IMR-90 (cell line): ENCODE measurements around the gene SLC15A1. TPM values are rescaled to one million over a fixed set of nuclear protein-coding genes. Genes with fewer than 3 reads are reported as not detected.

Experiments used
- ATAC-seq: fragments of 200-7000 bp; cut with Tn5 transposase; 2 replicates; pipeline ENCODE4 v1.9.1; 2020; ENCODE audit warnings: low read depth, mild to moderate bottlenecking, moderate library complexity
- BruUV-seq: library from RNA; stranded (reverse); fragments of 400-500 nt; replicated peaks from 2 replicates; lab custom pipeline; 2021; lab: Mats Ljungman, UMichigan
- CTCF ChIA-PET: fragments of 300-600 bp; formaldehyde crosslinking; extraction: SDS; loops from one replicate; lab custom pipeline; 2021; ENCODE audit warnings: antibody characterized with exemption; lab: Yijun Ruan, JAX
- POLR2A ChIA-PET: fragments of 300-600 bp; sonication (Branson Sonifier 250); formaldehyde crosslinking; loops from one replicate; lab custom pipeline; 2022; ENCODE audit warnings: antibody characterized with exemption; ENCODE audit not compliant: unreplicated experiment; lab: Charles Lee
- DNase-seq: peaks from one replicate; pipeline ENCODE4 v3.0.0; 2013
- H2AFZ ChIP-seq: replicated peaks from 2 replicates; pipeline ENCODE3; 2013; ENCODE audit warnings: low read length, mild to moderate bottlenecking; ENCODE audit not compliant: poor library complexity
- H2AK5ac ChIP-seq: 2 replicates; pipeline ENCODE4 v1.6.1; 2013; ENCODE audit warnings: low read depth, low read length, inconsistent platforms
- H2AK9ac ChIP-seq: replicated peaks from 2 replicates; pipeline ENCODE3; 2013; ENCODE audit warnings: mild to moderate bottlenecking, low read depth, low read length, moderate library complexity; ENCODE audit not compliant: poor library complexity
- H2BK120ac ChIP-seq: 2 replicates; pipeline ENCODE4 v1.6.1; 2013; ENCODE audit warnings: low read depth, low read length, inconsistent platforms
- H2BK15ac ChIP-seq: 3 replicates; pipeline ENCODE4 v1.6.1; 2013; ENCODE audit warnings: low read depth, low read length, inconsistent platforms
- H2BK20ac ChIP-seq: 2 replicates; pipeline ENCODE4 v1.6.1; 2013; ENCODE audit warnings: low read depth, mild to moderate bottlenecking, inconsistent platforms, low read length, moderate library complexity
- H2BK5ac ChIP-seq: 2 replicates; pipeline ENCODE4 v1.6.1; 2013; ENCODE audit warnings: mild to moderate bottlenecking, low read depth, low read length, inconsistent platforms; ENCODE audit not compliant: poor library complexity, severe bottlenecking
- H3K14ac ChIP-seq: replicated peaks from 2 replicates; pipeline ENCODE4 v1.6.1; 2013; ENCODE audit warnings: low read depth, low read length, inconsistent platforms
- H3K18ac ChIP-seq: 2 replicates; pipeline ENCODE4 v1.6.1; 2013; ENCODE audit warnings: low read depth, low read length, control low read depth
- H3K23ac ChIP-seq: 2 replicates; pipeline ENCODE4 v1.6.1; 2013; ENCODE audit warnings: low read depth, low read length, inconsistent platforms
- H3K27ac ChIP-seq: 2 replicates; pipeline ENCODE4 v1.5.1; 2013; ENCODE audit warnings: mild to moderate bottlenecking, control low read depth, low read length; ENCODE audit not compliant: insufficient read depth
- H3K27me3 ChIP-seq: 2 replicates; pipeline ENCODE4 v1.6.1; 2013; ENCODE audit warnings: low read length; ENCODE audit not compliant: control insufficient read depth, insufficient read depth
- H3K36me3 ChIP-seq: 2 replicates; pipeline ENCODE4 v1.6.1; 2013; ENCODE audit warnings: low read length, mixed read lengths; ENCODE audit not compliant: control insufficient read depth, insufficient read depth
- H3K4ac ChIP-seq: 2 replicates; pipeline ENCODE4 v1.6.1; 2013; ENCODE audit warnings: low read depth, low read length, inconsistent platforms
- H3K4me1 ChIP-seq: 2 replicates; pipeline ENCODE4 v1.6.1; 2013; ENCODE audit warnings: low read length, mixed read lengths; ENCODE audit not compliant: control insufficient read depth, insufficient read depth
- H3K4me2 ChIP-seq: 2 replicates; pipeline ENCODE4 v1.6.1; 2013; ENCODE audit warnings: low read depth, mild to moderate bottlenecking, control low read depth, low read length, moderate library complexity
- H3K4me3 ChIP-seq: 2 replicates; pipeline ENCODE4 v1.5.1; 2013; ENCODE audit warnings: low read depth, mild to moderate bottlenecking, control low read depth, low read length, moderate library complexity; ENCODE audit not compliant: insufficient read depth
- H3K56ac ChIP-seq: 2 replicates; pipeline ENCODE4 v1.6.1; 2013; ENCODE audit warnings: low read length, inconsistent platforms; ENCODE audit not compliant: insufficient read depth; ENCODE audit errors: extremely low read depth
- H3K79me1 ChIP-seq, 2 experiments: 2 replicates each; pipeline ENCODE4 v1.6.1; 2013; ENCODE audit warnings: low read length in 2 of 2, inconsistent platforms in 1 of 2, low read depth in 1 of 2
- H3K9ac ChIP-seq: 2 replicates; pipeline ENCODE4 v1.6.1; 2013; ENCODE audit warnings: low read depth, low read length, control low read depth
- H3K9me1 ChIP-seq: 2 replicates; pipeline ENCODE4 v1.6.1; 2013; ENCODE audit warnings: low read length, inconsistent platforms; ENCODE audit not compliant: insufficient read depth
- H3K9me3 ChIP-seq: 2 replicates; pipeline ENCODE4 v1.6.1; 2013; ENCODE audit warnings: low read length; ENCODE audit not compliant: control insufficient read depth, insufficient read depth
- H4K20me1 ChIP-seq: 2 replicates; pipeline ENCODE4 v1.6.1; 2013; ENCODE audit warnings: low read length, inconsistent platforms; ENCODE audit not compliant: insufficient read depth
- H4K5ac ChIP-seq: 2 replicates; pipeline ENCODE4 v1.6.1; 2013; ENCODE audit warnings: mild to moderate bottlenecking, low read depth, low read length, control low read depth
- H4K8ac ChIP-seq, 2 experiments: 2 replicates each; pipeline ENCODE4 v1.6.1; 2013; ENCODE audit warnings: low read depth in 2 of 2, low read length in 2 of 2, control low read depth in 1 of 2, inconsistent platforms in 1 of 2
- H4K91ac ChIP-seq: 2 replicates; pipeline ENCODE4 v1.6.1; 2013; ENCODE audit warnings: low read depth, low read length, inconsistent platforms; ENCODE audit not compliant: insufficient read depth
- MXI1 ChIP-seq: IDR thresholded peaks from 2 replicates; pipeline ENCODE4 v1.6.1; 2012; ENCODE audit warnings: low read depth, mild to moderate bottlenecking, low read length, moderate library complexity, borderline replicate concordance
- NFE2L2 ChIP-seq: fragments of 150-350 bp; IDR thresholded peaks from 2 replicates; pipeline ENCODE4 v1.6.1; 2016; ENCODE audit warnings: low read depth, mild to moderate bottlenecking, low read length
- WGBS, 2 experiments: methylation state at CpG; one replicate each; pipeline versions ENCODE4 v1.1.5 to v1.1.7; 2013; ENCODE audit warnings: missing lambda C conversion rate in 2 of 2; ENCODE audit not compliant: insufficient read length in 1 of 2; ENCODE audit errors: extremely low coverage in 2 of 2; 5-methylcytosine and 5-hydroxymethylcytosine counted together
- dilution Hi-C: fragments of 300-500 bp; cut with HindIII; formaldehyde crosslinking; loops from one replicate; pipeline ENCODE4 v1.14.3; 2018; ENCODE audit warnings: low sequenced_read_pairs; ENCODE audit not compliant: unreplicated experiment
- in situ Hi-C: fragments of 300-500 bp; cut with MboI; formaldehyde crosslinking; loops from 3 replicates; pipeline ENCODE4 v1.14.3; 2019; ENCODE audit warnings: low sequenced_read_pairs, inconsistent platforms, mixed read lengths
- intact Hi-C: fragments of 100-400 bp; cut with micrococcal nuclease; formaldehyde crosslinking; loops from 2 replicates; pipeline ENCODE4 v1.10.0; 2022
- polyA plus RNA-seq, 3 experiments: library from polyadenylated mRNA; depleted of rRNA; stranded (reverse); fragments of >200 nt; gene quantifications; 2 replicates each; pipeline ENCODE4 v1.2.3, GENCODE V29; 2012; ENCODE audit warnings: low replicate concordance in 1 of 3
- total RNA-seq: library from RNA; depleted of rRNA; stranded (reverse); fragments of >200 nt; gene quantifications from 2 replicates; pipeline ENCODE4 v1.2.3, GENCODE V29; 2012

Gene SLC15A1
- total and polyA plus RNA-seq, 2 of the 4 experiments (the other 2 are of a cell fraction) = not detected

DNA sequence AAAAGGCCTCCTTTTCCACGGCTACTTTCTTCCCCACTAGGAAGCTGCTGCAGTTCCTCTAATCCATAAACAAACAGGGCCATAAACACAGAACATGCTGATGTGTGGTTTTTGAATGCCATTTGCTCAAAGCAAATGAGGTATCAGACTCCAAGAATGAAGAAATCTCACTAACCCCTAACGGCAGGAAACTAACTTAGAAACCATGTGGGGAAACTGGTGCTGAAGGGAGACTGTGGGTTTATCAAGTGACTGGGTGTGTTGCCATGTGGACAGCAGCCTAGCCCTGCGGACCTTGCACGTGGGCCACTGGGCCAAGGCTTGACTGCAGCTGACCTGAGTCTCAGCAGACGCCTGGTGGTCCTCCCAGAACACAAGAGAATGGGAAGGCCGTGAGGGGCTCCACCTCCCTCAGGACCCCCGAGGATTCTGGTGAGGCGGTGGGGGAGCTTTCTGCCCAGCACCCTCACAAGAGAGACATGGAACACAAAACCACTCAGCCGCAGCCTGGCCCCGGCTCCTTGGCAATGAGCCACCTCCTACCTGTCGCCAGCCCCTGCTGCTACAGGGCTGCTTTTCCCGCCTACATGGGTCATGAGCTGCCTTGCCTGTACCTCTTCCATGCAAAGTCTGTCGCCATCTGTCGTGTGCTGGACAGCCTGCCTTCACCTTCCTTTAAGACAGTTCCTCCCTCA is 10.6 kb downstream of the SLC15A1 start:
- no peak overlapping the region for H4K5ac ChIP-seq
- H3K23ac ChIP-seq = no peak overlapping the region
- 80% methylated on average over 2 of the region's 14 CpGs; no CpG with 5 or more reads in 1 of the 2 experiments for WGBS, 2 experiments
- H4K20me1 ChIP-seq = no peaks in the 10 kb centered on the region
- H3K4me3 ChIP-seq = no peak overlapping the region
- H3K9ac ChIP-seq = no peak overlapping the region
- CTCF ChIA-PET = no interaction called here
- no TSS peak for BruUV-seq
- H2BK120ac ChIP-seq = no peak overlapping the region
- no peak for DNase-seq
- H2BK20ac ChIP-seq = no peak overlapping the region
- H3K36me3 ChIP-seq = no peaks in the 10 kb centered on the region
- H4K8ac ChIP-seq = no peak overlapping the region
- H2AK9ac ChIP-seq = no peak overlapping the region
- no peak overlapping the region for H2BK5ac ChIP-seq
- TF ChIP-seq NFE2L2 (no peak), MXI1 (0 out of 2 replicates have a peak, but pooled peaks have one; percentile 35)
- peaks cover 5% of the 10 kb centered on the region for H3K9me3 ChIP-seq
- ATAC-seq = peak; percentile 56
- no peak overlapping the region for H2BK15ac ChIP-seq
- no peak overlapping the region for H4K91ac ChIP-seq
- H3K27me3 ChIP-seq = peaks cover 8% of the 10 kb centered on the region
- no peaks in the 10 kb centered on the region for H3K4me1 ChIP-seq
- H3K27ac ChIP-seq = no peak overlapping the region
- no peak overlapping the region for H3K18ac ChIP-seq
- POLR2A ChIA-PET = no interaction called here
- H3K4ac ChIP-seq = no peak overlapping the region
- no peak overlapping the region for H3K4me2 ChIP-seq
- dilution Hi-C loops (no loop called here), intact Hi-C loops (no loop called here), in situ Hi-C loops (no loop called here)
- H3K14ac ChIP-seq = no peak overlapping the region
- no peak overlapping the region for H2AK5ac ChIP-seq
- no peaks in the 10 kb centered on the region for H3K9me1 ChIP-seq
- H2AFZ ChIP-seq = no peak overlapping the region
- no peaks in the 10 kb centered on the region for H3K79me1 ChIP-seq
- no peak overlapping the region for H3K56ac ChIP-seq
